Mucosa of descending colon (tissue), 3 donors: ENCODE data around the gene DGLUCY. TPM values are rescaled to one million over a fixed set of nuclear protein-coding genes. Genes with fewer than 3 reads are reported as not detected.

Experiments
- ATAC-seq: fragments of 200-7000 bp; cut with Tn5 transposase; one replicate; pipeline ENCODE4 v1.9.1; 2020; ENCODE audit warnings: mild to moderate bottlenecking, moderate library complexity
- DNase-seq, 3 donors: peaks; one replicate each; pipeline ENCODE4 v3.0.0-alpha.2; 2020
- H3K36me3 ChIP-seq: fragments of 200-600 bp; one replicate; pipeline ENCODE4 v1.8.0; 2021; ENCODE audit warnings: low read depth, mild to moderate bottlenecking
- H3K4me1 ChIP-seq: fragments of 200-600 bp; one replicate; pipeline ENCODE4 v1.8.0; 2021; ENCODE audit warnings: low read depth, mild to moderate bottlenecking
- H3K4me3 ChIP-seq: fragments of 200-600 bp; one replicate; pipeline ENCODE4 v1.8.0; 2021; ENCODE audit warnings: mild to moderate bottlenecking
- H3K9me3 ChIP-seq: fragments of 200-600 bp; one replicate; pipeline ENCODE4 v1.8.0; 2021; ENCODE audit warnings: mild to moderate bottlenecking
- intact Hi-C, 2 donors: fragments of 100-400 bp; cut with DNase I in 1 of 2; cut with micrococcal nuclease in 1 of 2; formaldehyde crosslinking; loops; one replicate each; pipeline versions ENCODE4 v1.11.0 to v1.11.1; 2022; cut with DNase I, micrococcal nuclease
- long read RNA-seq, 2 donors: library from polyadenylated mRNA; unstranded; transcript quantifications; one replicate each; pipeline ENCODE4 v2.0.0, GENCODE V29; 2019 to 2021
- total RNA-seq, 3 donors: library from RNA; stranded (reverse); fragmentation: NEBNext Ultra II Directional in 2 of 3; extraction: Animal tissue kit (Norgen Biotek cat#: 25700) in 2 of 3; gene quantifications; one replicate each; pipeline versions ENCODE4 v1.2.1 to v1.2.4, GENCODE V29; 2021 to 2023
- TF ChIP-seq, protein P1 (sequence below): fragments of 200-600 bp; IDR thresholded peaks from one replicate; pipeline ENCODE4 v1.8.0; 2022; ENCODE audit warnings: antibody characterized with exemption, mild to moderate bottlenecking
- donor health status: DM: no; HTN: no; CAD: no; lungs with moderate emphysema.
- donor health status: DM: no; HTN: no; CAD: no.
- donor health status: DM: no; HTN: yes; CAD: no.

Gene DGLUCY, protein sequence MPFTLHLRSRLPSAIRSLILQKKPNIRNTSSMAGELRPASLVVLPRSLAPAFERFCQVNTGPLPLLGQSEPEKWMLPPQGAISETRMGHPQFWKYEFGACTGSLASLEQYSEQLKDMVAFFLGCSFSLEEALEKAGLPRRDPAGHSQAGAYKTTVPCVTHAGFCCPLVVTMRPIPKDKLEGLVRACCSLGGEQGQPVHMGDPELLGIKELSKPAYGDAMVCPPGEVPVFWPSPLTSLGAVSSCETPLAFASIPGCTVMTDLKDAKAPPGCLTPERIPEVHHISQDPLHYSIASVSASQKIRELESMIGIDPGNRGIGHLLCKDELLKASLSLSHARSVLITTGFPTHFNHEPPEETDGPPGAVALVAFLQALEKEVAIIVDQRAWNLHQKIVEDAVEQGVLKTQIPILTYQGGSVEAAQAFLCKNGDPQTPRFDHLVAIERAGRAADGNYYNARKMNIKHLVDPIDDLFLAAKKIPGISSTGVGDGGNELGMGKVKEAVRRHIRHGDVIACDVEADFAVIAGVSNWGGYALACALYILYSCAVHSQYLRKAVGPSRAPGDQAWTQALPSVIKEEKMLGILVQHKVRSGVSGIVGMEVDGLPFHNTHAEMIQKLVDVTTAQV
- total RNA-seq = 100 to 1,000 TPM in 2 of 3 donors, 10 to 100 TPM in 1; 94.0 to 149 (median 114) TPM
- long read RNA-seq, donor 1, transcript DGLUCY-201 (14 exons, 2,967 nt) = major isoform, 18 of 137 reads
- long read RNA-seq, donor 1, partial matches to known transcripts = 26 of 137 reads
- long read RNA-seq, donor 1, other reads (novel, unspliced or antisense) = 93 of 137 reads
- long read RNA-seq, donor 2, partial matches to known transcripts = 3 of 20 reads
- long read RNA-seq, donor 2, other reads (novel, unspliced or antisense) = 13 of 20 reads

DNA sequence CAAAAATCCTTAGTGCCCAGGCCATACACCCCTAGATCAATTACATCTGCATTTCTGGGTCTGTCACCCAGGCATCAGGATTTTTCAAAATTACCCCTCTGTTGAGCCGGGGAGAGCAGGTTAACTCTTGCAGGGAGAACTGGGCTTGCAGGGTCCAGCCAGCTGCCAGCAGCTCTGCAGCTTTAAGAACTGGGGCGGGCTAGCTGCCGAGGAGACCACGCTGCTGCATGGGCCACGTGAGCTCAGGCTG is at the start of gene DGLUCY:
Gene DGLUCY, plus strand, starts transcription at position 245 of the 250 bp plus-strand sequence. CDS start 46,222 bp downstream, outside the sequence.
- intact Hi-C loops = no loop called here
- ATAC-seq (peak; percentile 79), DNase-seq (peak in 2 of 3 donors; percentile 86 to 92)
- no peaks in the 10 kb centered on the region for H3K9me3 ChIP-seq
- no peaks in the 10 kb centered on the region for H3K36me3 ChIP-seq
- H3K4me3 ChIP-seq = peak within 1 kb of the TSS; percentile 43
- TF ChIP-seq, protein P1, sequence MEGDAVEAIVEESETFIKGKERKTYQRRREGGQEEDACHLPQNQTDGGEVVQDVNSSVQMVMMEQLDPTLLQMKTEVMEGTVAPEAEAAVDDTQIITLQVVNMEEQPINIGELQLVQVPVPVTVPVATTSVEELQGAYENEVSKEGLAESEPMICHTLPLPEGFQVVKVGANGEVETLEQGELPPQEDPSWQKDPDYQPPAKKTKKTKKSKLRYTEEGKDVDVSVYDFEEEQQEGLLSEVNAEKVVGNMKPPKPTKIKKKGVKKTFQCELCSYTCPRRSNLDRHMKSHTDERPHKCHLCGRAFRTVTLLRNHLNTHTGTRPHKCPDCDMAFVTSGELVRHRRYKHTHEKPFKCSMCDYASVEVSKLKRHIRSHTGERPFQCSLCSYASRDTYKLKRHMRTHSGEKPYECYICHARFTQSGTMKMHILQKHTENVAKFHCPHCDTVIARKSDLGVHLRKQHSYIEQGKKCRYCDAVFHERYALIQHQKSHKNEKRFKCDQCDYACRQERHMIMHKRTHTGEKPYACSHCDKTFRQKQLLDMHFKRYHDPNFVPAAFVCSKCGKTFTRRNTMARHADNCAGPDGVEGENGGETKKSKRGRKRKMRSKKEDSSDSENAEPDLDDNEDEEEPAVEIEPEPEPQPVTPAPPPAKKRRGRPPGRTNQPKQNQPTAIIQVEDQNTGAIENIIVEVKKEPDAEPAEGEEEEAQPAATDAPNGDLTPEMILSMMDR = no peak
- H3K4me1 ChIP-seq = peaks cover 31% of the 10 kb centered on the region

DNA sequence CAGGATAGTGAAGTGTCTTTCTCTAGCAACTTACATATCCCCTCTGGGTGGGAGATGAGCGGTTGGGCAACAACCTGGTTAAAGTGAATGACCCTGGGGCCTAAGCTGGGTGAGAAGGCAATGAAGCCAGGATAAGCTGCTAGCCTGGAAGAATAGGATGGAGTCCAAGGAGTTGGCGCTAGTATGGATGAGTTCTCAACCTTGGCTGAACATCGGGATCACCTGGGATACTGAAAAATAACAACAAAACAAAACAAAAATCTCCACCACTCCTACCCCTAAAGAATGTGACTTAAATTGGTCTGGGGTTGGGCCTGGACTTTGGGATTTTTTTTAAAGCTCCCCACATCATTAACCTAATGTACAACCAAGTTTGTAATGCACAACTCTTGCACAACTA is 48.6 kb upstream of the DGLUCY start:
- Histone ChIP-seq H3K36me3 (peaks cover 8% of the 10 kb centered on the region), H3K4me3 (no peak overlapping the region), H3K9me3 (no peaks in the 10 kb centered on the region), H3K4me1 (peaks cover 4% of the 10 kb centered on the region)
- TF ChIP-seq, protein P1 = no peak
- no peak for DNase-seq
- intact Hi-C loops = no loop called here
- ATAC-seq = no peak

DNA sequence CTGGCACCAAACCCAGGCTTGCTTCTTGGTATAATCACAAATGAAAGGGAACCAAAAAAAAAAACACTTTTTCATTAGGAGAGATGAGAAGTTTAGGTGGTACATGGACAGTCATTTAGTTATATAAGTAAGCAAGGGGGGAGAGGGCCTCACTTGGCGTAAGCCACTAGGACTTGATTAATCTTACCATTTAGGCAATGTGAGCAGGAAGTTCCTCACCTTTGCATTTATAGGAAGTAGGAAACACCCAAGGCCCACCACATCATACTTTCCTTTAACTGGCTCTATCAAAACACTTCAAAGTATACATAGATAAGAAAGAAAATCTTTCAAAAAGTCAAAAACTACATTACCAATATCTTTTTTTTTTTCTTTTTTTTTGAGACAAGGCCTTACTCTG is 46.7 kb upstream of the DGLUCY start:
- no peak overlapping the region for H3K4me3 ChIP-seq
- no peaks in the 10 kb centered on the region for H3K9me3 ChIP-seq
- H3K36me3 ChIP-seq = no peaks in the 10 kb centered on the region
- TF ChIP-seq, protein P1 = no peak
- H3K4me1 ChIP-seq = no peaks in the 10 kb centered on the region
- DNase-seq = no peak
- intact Hi-C loops = no loop called here
- peak; percentile 26 for ATAC-seq

DNA sequence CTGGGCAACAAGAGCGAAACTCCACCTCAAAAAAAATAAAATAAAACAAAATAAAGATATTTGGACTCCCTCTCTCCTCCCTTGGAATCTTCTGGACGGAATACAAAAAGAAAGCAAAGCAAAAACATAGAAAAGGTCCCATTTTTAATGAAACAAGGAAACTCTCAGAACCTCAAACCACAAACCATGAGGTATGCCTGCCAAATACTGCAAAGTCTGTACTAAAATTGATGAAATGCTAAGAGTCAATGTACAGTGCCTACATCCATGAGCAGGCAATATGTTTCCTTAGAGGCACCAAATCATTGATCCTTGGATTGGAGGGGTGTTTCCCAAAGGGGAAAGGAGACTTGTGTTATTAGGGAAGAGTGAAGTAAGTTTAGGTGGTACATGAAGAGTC is 45.2 kb upstream of the DGLUCY start:
- Histone ChIP-seq H3K36me3 (no peaks in the 10 kb centered on the region), H3K9me3 (no peaks in the 10 kb centered on the region), H3K4me3 (no peak overlapping the region), H3K4me1 (no peaks in the 10 kb centered on the region)
- TF ChIP-seq, protein P1 = no peak
- no peak for DNase-seq
- ATAC-seq = no peak
- intact Hi-C loops = no loop called here

DNA sequence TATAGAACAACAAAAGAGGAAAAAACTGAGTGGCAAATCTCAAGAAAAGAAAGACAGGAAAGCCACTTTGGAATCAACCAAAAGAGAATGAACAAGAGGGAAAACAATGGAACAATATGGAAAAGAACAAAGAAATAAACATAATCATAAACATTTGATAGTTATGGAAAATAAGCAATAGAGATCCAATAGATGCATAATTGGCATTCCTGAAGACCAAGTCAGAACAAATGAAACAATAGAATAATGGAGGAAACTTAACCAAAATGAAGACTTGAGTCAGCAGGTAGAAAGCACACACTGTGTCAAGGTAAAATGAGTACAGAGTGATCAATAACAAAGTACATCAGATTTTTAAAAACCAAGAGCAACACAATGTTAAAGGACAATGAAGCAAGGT is 43.3 kb upstream of the DGLUCY start:
- TF ChIP-seq, protein P1 = no peak
- intact Hi-C loops = no loop called here
- H3K4me1 ChIP-seq = no peaks in the 10 kb centered on the region

More for the DNA sequence above, 43.3 kb upstream of the DGLUCY start:
- DNase-seq (no peak), ATAC-seq (no peak)
- H3K9me3 ChIP-seq = no peaks in the 10 kb centered on the region
- no peaks in the 10 kb centered on the region for H3K36me3 ChIP-seq
- no peak overlapping the region for H3K4me3 ChIP-seq
